T-helper 2 cell treated with Interferon-gamma antibody and Interleukin-4, amounts not matched to agents 5 μg/mL and 100 μg/mL, for 36 hours (primary cell): ENCODE measurements around the gene FLNC.

Source experiments
- DNase-seq: peaks from one replicate; pipeline ENCODE4 v3.0.0; 2021; ENCODE audit warnings: low spot score
- H3K27ac Mint-ChIP-seq: one replicate; pipeline ENCODE4 v1.8.0; 2021; ENCODE audit warnings: mild to moderate bottlenecking, mixed read lengths
- H3K27me3 Mint-ChIP-seq: one replicate; pipeline ENCODE4 v1.8.0; 2021; ENCODE audit warnings: low read depth, mixed read lengths
- H3K36me3 Mint-ChIP-seq: one replicate; pipeline ENCODE4 v1.8.0; 2021; ENCODE audit warnings: low read depth, mixed read lengths
- H3K4me1 Mint-ChIP-seq: one replicate; pipeline ENCODE4 v1.8.0; 2021; ENCODE audit warnings: low read depth, mixed read lengths
- H3K4me3 Mint-ChIP-seq: one replicate; pipeline ENCODE4 v1.8.0; 2022; ENCODE audit warnings: mild to moderate bottlenecking, moderate library complexity, mixed read lengths
- H3K9me3 Mint-ChIP-seq: one replicate; pipeline ENCODE4 v1.8.0; 2021; ENCODE audit warnings: mixed read lengths

FLNC gene

GRCh38 chr7:128876978-128877755 is 47.0 kb downstream of the FLNC start:
- H3K27me3 Mint-ChIP-seq = peaks cover under 1% of the 10 kb centered on the region

GRCh38 chr7:128877756-128878120 is 47.5 kb downstream of the FLNC start:
- Mint-ChIP-seq H3K36me3 (no peaks in the 10 kb centered on the region), H3K9me3 (no peaks in the 10 kb centered on the region), H3K27me3 (no peaks in the 10 kb centered on the region), H3K4me1 (peaks cover 2% of the 10 kb centered on the region), H3K4me3 (no peak overlapping the region), H3K27ac (no peak overlapping the region)
- DNase-seq = no peak

More at GRCh38 chr7:128876978-128877755, 47.0 kb downstream of the FLNC start:
- H3K9me3 Mint-ChIP-seq = no peaks in the 10 kb centered on the region
- no peak for DNase-seq
- peaks cover 2% of the 10 kb centered on the region for H3K4me1 Mint-ChIP-seq
- no peak overlapping the region for H3K4me3 Mint-ChIP-seq
- no peaks in the 10 kb centered on the region for H3K36me3 Mint-ChIP-seq
- no peak overlapping the region for H3K27ac Mint-ChIP-seq

GRCh38 chr7:128878226-128879105 is 48.3 kb downstream of the FLNC start:
- Mint-ChIP-seq H3K36me3 (no peaks in the 10 kb centered on the region), H3K4me3 (no peak overlapping the region), H3K9me3 (no peaks in the 10 kb centered on the region), H3K4me1 (peaks cover 2% of the 10 kb centered on the region), H3K27ac (no peak overlapping the region), H3K27me3 (no peaks in the 10 kb centered on the region)
- no peak for DNase-seq

GRCh38 chr7:128879461-128879938 is 49.3 kb downstream of the FLNC start:
- H3K27me3 Mint-ChIP-seq = no peaks in the 10 kb centered on the region
- no peak overlapping the region for H3K27ac Mint-ChIP-seq
- no peak for DNase-seq
- H3K36me3 Mint-ChIP-seq = no peaks in the 10 kb centered on the region
- H3K4me1 Mint-ChIP-seq = peaks cover 3% of the 10 kb centered on the region
- H3K9me3 Mint-ChIP-seq = no peaks in the 10 kb centered on the region
- no peak overlapping the region for H3K4me3 Mint-ChIP-seq

- H3K4me3 Mint-ChIP-seq = no peak overlapping the region
Observed at GRCh38 chr7:128879939-128880746, 49.9 kb downstream of the FLNC start.

GRCh38 chr7:128880791-128881457 is 50.7 kb downstream of the FLNC start:
- no peak overlapping the region for H3K4me3 Mint-ChIP-seq

More at GRCh38 chr7:128879939-128880746, 49.9 kb downstream of the FLNC start:
- Mint-ChIP-seq H3K9me3 (no peaks in the 10 kb centered on the region), H3K27me3 (no peaks in the 10 kb centered on the region), H3K27ac (no peak overlapping the region), H3K36me3 (no peaks in the 10 kb centered on the region), H3K4me1 (peaks cover 3% of the 10 kb centered on the region)
- no peak for DNase-seq

GRCh38 chr7:128881458-128882125 is 51.4 kb downstream of the FLNC start:
- H3K27ac Mint-ChIP-seq = no peak overlapping the region
- no peak overlapping the region for H3K4me3 Mint-ChIP-seq
- no peaks in the 10 kb centered on the region for H3K9me3 Mint-ChIP-seq
- no peaks in the 10 kb centered on the region for H3K27me3 Mint-ChIP-seq
- no peak for DNase-seq
- no peaks in the 10 kb centered on the region for H3K36me3 Mint-ChIP-seq
- H3K4me1 Mint-ChIP-seq = peaks cover 3% of the 10 kb centered on the region

More at GRCh38 chr7:128880791-128881457, 50.7 kb downstream of the FLNC start:
- Mint-ChIP-seq H3K4me1 (peaks cover 3% of the 10 kb centered on the region), H3K9me3 (no peaks in the 10 kb centered on the region), H3K27me3 (no peaks in the 10 kb centered on the region), H3K27ac (no peak overlapping the region), H3K36me3 (no peaks in the 10 kb centered on the region)
- no peak for DNase-seq

GRCh38 chr7:128882134-128882533 is 51.9 kb downstream of the FLNC start:
- no peaks in the 10 kb centered on the region for H3K9me3 Mint-ChIP-seq
- H3K4me1 Mint-ChIP-seq = peaks cover 3% of the 10 kb centered on the region
- H3K27me3 Mint-ChIP-seq = no peaks in the 10 kb centered on the region
- no peak overlapping the region for H3K27ac Mint-ChIP-seq
- no peak for DNase-seq
- H3K36me3 Mint-ChIP-seq = no peaks in the 10 kb centered on the region
- no peak overlapping the region for H3K4me3 Mint-ChIP-seq

- Mint-ChIP-seq H3K27me3 (peaks cover under 1% of the 10 kb centered on the region), H3K27ac (no peak overlapping the region), H3K4me3 (no peak overlapping the region), H3K9me3 (no peaks in the 10 kb centered on the region), H3K36me3 (no peaks in the 10 kb centered on the region), H3K4me1 (peaks cover 2% of the 10 kb centered on the region)
- DNase-seq = peak; percentile 71
Observed at GRCh38 chr7:128883622-128884448, 53.6 kb downstream of the FLNC start.

GRCh38 chr7:128884561-128885369 is 54.6 kb downstream of the FLNC start:
- H3K27me3 Mint-ChIP-seq = peaks cover 5% of the 10 kb centered on the region
- peaks cover 2% of the 10 kb centered on the region for H3K4me1 Mint-ChIP-seq
- H3K27ac Mint-ChIP-seq = no peak overlapping the region
- no peaks in the 10 kb centered on the region for H3K36me3 Mint-ChIP-seq
- H3K4me3 Mint-ChIP-seq = no peak overlapping the region
- no peak for DNase-seq
- no peaks in the 10 kb centered on the region for H3K9me3 Mint-ChIP-seq

GRCh38 chr7:128885370-128886187 is 55.4 kb downstream of the FLNC start:
- Mint-ChIP-seq H3K4me1 (peaks cover 2% of the 10 kb centered on the region), H3K27ac (no peak overlapping the region), H3K36me3 (no peaks in the 10 kb centered on the region), H3K9me3 (no peaks in the 10 kb centered on the region), H3K4me3 (no peak overlapping the region), H3K27me3 (peaks cover 10% of the 10 kb centered on the region)
- no peak for DNase-seq
